Bronchial epithelial cell (primary cell): Measurements from ENCODE around the gene RTN4RL1. TPM values are rescaled to one million over a fixed set of nuclear protein-coding genes. Genes with fewer than 3 reads are reported as not detected.

Experiments
- DNase-seq: peaks from one replicate; pipeline ENCODE4 v3.0.0-alpha.2; 2010; ENCODE audit warnings: low read depth
- FAIRE-seq: peaks from 2 replicates; lab custom pipeline; 2011; peaks lifted over from hg19 to GRCh38; lab: Jason Lieb, UNC
- H3K27me3 ChIP-seq: 2 replicates; pipeline ENCODE4 v1.5.1; 2011; ENCODE audit warnings: low read length; ENCODE audit not compliant: control insufficient read depth, insufficient read depth
- H3K36me3 ChIP-seq: 2 replicates; pipeline ENCODE4 v1.5.1; 2011; ENCODE audit warnings: low read length; ENCODE audit not compliant: control insufficient read depth, insufficient read depth
- H3K4me3 ChIP-seq: 2 replicates; pipeline ENCODE4 v1.5.1; 2011; ENCODE audit warnings: mild to moderate bottlenecking, low read depth, low read length, control low read depth
- total RNA-seq: library from RNA; depleted of rRNA; stranded (reverse); fragments of >200 nt; gene quantifications from 2 replicates; pipeline ENCODE4 v1.2.1, GENCODE V29; 2014
- TF ChIP-seq, protein P1 (sequence below): IDR thresholded peaks from 2 replicates; pipeline ENCODE4 v1.5.1; 2011; ENCODE audit warnings: mild to moderate bottlenecking, moderate library complexity, low read length, control low read depth, inconsistent platforms; ENCODE audit not compliant: insufficient read depth, severe bottlenecking

RTN4RL1 gene
- total RNA-seq, 1 donor from 2014 or later = 0.26 TPM

DNA sequence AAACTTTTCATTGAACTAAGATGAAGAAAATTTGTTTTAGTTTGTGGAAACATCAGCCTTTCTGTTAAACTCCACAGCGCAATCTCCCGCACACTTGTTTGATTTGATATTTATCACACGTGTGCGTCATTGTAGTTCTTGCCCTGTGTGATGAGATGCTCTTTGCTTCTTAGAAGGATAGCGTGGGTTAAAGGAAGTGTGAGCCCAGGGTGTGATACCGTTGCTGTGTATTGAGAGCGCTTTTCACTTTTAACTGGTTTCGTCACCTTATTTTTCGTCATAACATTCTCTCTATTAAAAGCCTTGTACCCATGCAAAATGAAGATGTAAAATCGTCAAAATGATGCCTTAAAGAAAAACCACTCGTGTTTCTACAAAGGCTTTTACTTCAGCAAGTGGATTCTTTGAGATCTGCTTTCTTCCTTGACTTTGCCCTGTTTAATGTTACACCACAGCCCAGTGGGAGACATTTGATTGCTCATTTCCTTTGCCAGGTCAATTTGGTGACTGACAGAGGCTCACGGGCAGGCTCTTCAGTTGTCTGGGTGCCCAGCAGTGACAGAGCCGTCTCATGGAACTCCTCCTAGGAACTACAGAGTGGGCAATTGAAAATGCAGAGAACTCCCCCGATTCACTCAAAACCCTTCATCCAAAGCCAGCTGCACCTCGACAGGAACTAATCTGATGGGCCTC is 134.2 kb downstream of the RTN4RL1 start:
- no peak for DNase-seq
- Histone ChIP-seq H3K36me3 (peaks cover 10% of the 10 kb centered on the region), H3K4me3 (no peak overlapping the region), H3K27me3 (no peaks in the 10 kb centered on the region)
- TF ChIP-seq, protein P1, sequence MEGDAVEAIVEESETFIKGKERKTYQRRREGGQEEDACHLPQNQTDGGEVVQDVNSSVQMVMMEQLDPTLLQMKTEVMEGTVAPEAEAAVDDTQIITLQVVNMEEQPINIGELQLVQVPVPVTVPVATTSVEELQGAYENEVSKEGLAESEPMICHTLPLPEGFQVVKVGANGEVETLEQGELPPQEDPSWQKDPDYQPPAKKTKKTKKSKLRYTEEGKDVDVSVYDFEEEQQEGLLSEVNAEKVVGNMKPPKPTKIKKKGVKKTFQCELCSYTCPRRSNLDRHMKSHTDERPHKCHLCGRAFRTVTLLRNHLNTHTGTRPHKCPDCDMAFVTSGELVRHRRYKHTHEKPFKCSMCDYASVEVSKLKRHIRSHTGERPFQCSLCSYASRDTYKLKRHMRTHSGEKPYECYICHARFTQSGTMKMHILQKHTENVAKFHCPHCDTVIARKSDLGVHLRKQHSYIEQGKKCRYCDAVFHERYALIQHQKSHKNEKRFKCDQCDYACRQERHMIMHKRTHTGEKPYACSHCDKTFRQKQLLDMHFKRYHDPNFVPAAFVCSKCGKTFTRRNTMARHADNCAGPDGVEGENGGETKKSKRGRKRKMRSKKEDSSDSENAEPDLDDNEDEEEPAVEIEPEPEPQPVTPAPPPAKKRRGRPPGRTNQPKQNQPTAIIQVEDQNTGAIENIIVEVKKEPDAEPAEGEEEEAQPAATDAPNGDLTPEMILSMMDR = no peak
- no peak for FAIRE-seq

DNA sequence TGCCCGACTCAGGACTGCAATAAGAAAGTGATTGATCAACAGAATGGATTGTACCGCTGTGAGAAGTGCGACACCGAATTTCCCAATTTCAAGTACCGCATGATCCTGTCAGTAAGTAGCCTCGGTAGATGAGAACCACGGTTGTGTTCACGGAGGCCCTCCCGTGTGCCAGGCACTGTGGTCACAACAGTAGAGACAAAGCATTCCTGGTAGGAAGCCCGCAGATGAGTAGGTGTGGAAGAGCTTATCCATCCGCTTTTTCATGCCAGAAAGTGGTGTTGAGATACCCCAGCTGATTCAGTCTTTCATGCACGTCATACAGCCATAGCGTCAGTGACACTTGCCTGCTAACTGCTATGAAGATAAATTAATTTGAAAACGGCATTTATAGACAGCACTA is 136.4 kb downstream of the RTN4RL1 start:
- H3K27me3 ChIP-seq = no peaks in the 10 kb centered on the region
- DNase-seq (no peak), FAIRE-seq (peak; percentile 84)
- TF ChIP-seq, protein P1 = no peak
- no peak overlapping the region for H3K4me3 ChIP-seq
- peaks cover 15% of the 10 kb centered on the region for H3K36me3 ChIP-seq

Other genes with a start within 250 kb of the RTN4RL1 start
- gene SMYD4, start 195.4 kb downstream of the RTN4RL1 start, total RNA-seq = 7.9 and 10.4 TPM in 2 replicates
- gene RPA1, start 195.3 kb downstream of the RTN4RL1 start, total RNA-seq = 33.2 and 36.9 TPM in 2 replicates
- gene DPH1, start 4.8 kb upstream of the RTN4RL1 start, total RNA-seq = 10.8 and 14.7 TPM in 2 replicates
- 54.4 and 69.0 TPM in 2 replicates for gene OVCA2, start 16.7 kb upstream of the RTN4RL1 start, total RNA-seq
- gene HIC1, start 29.8 kb upstream of the RTN4RL1 start, total RNA-seq = 0.64 and 1.3 TPM in 2 replicates